ENCODE results near the gene EPG5.

DNA sequence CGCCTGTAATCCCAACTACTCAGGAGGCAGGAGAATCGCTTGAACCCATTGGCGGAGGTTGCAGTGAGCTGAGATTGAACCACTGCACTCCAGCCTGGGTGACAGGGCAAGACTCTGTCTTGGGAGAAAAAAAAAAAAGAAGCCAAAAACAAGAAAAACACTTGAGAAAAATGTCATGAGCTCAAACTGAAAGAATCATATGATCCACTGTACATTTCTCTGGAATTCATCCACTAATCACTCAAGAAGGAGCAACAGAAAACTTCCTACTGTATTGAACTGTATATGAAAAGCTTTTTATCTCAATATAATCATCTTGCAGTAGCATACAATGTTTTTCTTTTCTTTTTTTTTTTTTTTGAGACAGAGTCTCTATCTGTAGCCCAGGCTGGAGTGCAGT, 40.4 kb downstream of the EPG5 start:
- TF ChIP-seq YY1 (IDR thresholded peaks at IDR 0.05; ENCODE audit: insufficient read depth, insufficient read length) (no peak), SUZ12 (IDR thresholded peaks at IDR 0.05; ENCODE audit: extremely low read depth, insufficient read depth, insufficient read length) (no peak), ZNF274 (IDR thresholded peaks at IDR 0.05; ENCODE audit: low read depth, low read length) (no peak)
